ENCODE results near the gene CYP2U1. TPM values are rescaled to one million over a fixed set of nuclear protein-coding genes. Genes with fewer than 3 reads are reported as not detected.

CYP2U1 gene
- total RNA-seq, 1 donor from 2014 or later, result 11.0 TPM

- TF ChIP-seq CTCF (IDR thresholded peaks at IDR 0.05), result no peak
- Histone ChIP-seq H3K27me3 (ENCODE audit: low read depth) (no peaks in the 10 kb centered on the region), H3K36me3 (no peaks in the 10 kb centered on the region), H3K9me3 (no peaks in the 10 kb centered on the region), H3K27ac (no peak overlapping the region), H3K4me1 (no peaks in the 10 kb centered on the region), H3K4me3 (no peak overlapping the region)
- intact Hi-C loops (cut with DNase I), result no loop called here
- no peak for ATAC-seq
- no peak for DNase-seq
These were observed 8.0 kb downstream of the CYP2U1 start for GRCh38 chr4:107939307-107939706.

GRCh38 chr4:107945809-107946208 lies 14.5 kb downstream of the CYP2U1 start:
- intact Hi-C loops (cut with DNase I), result no loop called here
- ATAC-seq (no peak), DNase-seq (no peak)
- Histone ChIP-seq H3K27ac (no peak overlapping the region), H3K4me1 (no peaks in the 10 kb centered on the region), H3K36me3 (peaks cover 21% of the 10 kb centered on the region), H3K9me3 (no peaks in the 10 kb centered on the region), H3K4me3 (no peak overlapping the region), H3K27me3 (ENCODE audit: low read depth) (no peaks in the 10 kb centered on the region)
- no peak for TF ChIP-seq CTCF (IDR thresholded peaks at IDR 0.05)

GRCh38 chr4:107950746-107951540 lies 19.6 kb downstream of the CYP2U1 start:
- TF ChIP-seq CTCF (IDR thresholded peaks at IDR 0.05), result no peak
- no peaks in the 10 kb centered on the region for H3K27me3 ChIP-seq (ENCODE audit: low read depth)
- peaks cover 21% of the 10 kb centered on the region for H3K36me3 ChIP-seq
- intact Hi-C loops (cut with DNase I), result no loop called here
- H3K4me3 ChIP-seq, result no peak overlapping the region
- ATAC-seq, result no peak
- no peaks in the 10 kb centered on the region for H3K4me1 ChIP-seq
- H3K9me3 ChIP-seq, result no peaks in the 10 kb centered on the region
- H3K27ac ChIP-seq, result no peak overlapping the region
- no peak for DNase-seq

GRCh38 chr4:107951551-107951950 lies 20.2 kb downstream of the CYP2U1 start:
- no peak for DNase-seq
- H3K27ac ChIP-seq, result no peak overlapping the region
- H3K4me1 ChIP-seq, result no peaks in the 10 kb centered on the region
- H3K27me3 ChIP-seq (ENCODE audit: low read depth), result no peaks in the 10 kb centered on the region
- H3K9me3 ChIP-seq, result no peaks in the 10 kb centered on the region
- TF ChIP-seq CTCF (IDR thresholded peaks at IDR 0.05), result no peak
- H3K4me3 ChIP-seq, result no peak overlapping the region
- ATAC-seq, result no peak
- intact Hi-C loops (cut with DNase I), result no loop called here
- peaks cover 21% of the 10 kb centered on the region for H3K36me3 ChIP-seq

GRCh38 chr4:107956011-107956410 lies 24.7 kb downstream of the CYP2U1 start:
- TF ChIP-seq CTCF (IDR thresholded peaks at IDR 0.05), result no peak
- Histone ChIP-seq H3K27me3 (ENCODE audit: low read depth) (no peaks in the 10 kb centered on the region), H3K36me3 (peaks cover 4% of the 10 kb centered on the region), H3K27ac (no peak overlapping the region), H3K4me1 (no peaks in the 10 kb centered on the region), H3K4me3 (no peak overlapping the region), H3K9me3 (peaks cover 4% of the 10 kb centered on the region)
- DNase-seq, result no peak
- intact Hi-C loops (cut with DNase I), result no loop called here
- ATAC-seq, result no peak
